Fibroblast of lung (primary cell): ENCODE measurements around the gene NDUFS1. TPM values are rescaled to one million over a fixed set of nuclear protein-coding genes. Genes with fewer than 3 reads are reported as not detected.
"Not testable (repeated sequence)": the region's sequence is repeated elsewhere in the genome, so short reads cannot be mapped to it uniquely, and the experiment has no call there.

Source experiments
- DNase-seq, 2 donors: peaks; one replicate each; pipeline versions ENCODE4 v3.0.0 to v3.0.0-alpha.2; 2010; ENCODE audit warnings: low read depth in 2 of 2
- H2AFZ ChIP-seq: 2 replicates; pipeline ENCODE4 v1.5.1; 2012; ENCODE audit warnings: low read length, control low read depth, inconsistent platforms
- H3K27ac ChIP-seq: 2 replicates; pipeline ENCODE4 v1.5.1; 2011; ENCODE audit warnings: low read length, control low read depth; ENCODE audit not compliant: insufficient read depth
- H3K27me3 ChIP-seq: 2 replicates; pipeline ENCODE4 v1.5.1; 2011; ENCODE audit warnings: mild to moderate bottlenecking, low read length; ENCODE audit not compliant: control insufficient read depth, insufficient read depth
- H3K36me3 ChIP-seq: 2 replicates; pipeline ENCODE4 v1.5.1; 2011; ENCODE audit warnings: low read length; ENCODE audit not compliant: control insufficient read depth, insufficient read depth
- H3K4me1 ChIP-seq: 2 replicates; pipeline ENCODE4 v1.5.1; 2011; ENCODE audit warnings: low read length; ENCODE audit not compliant: control insufficient read depth, insufficient read depth; ENCODE audit errors: extremely low read depth
- H3K4me2 ChIP-seq: 2 replicates; pipeline ENCODE4 v1.5.1; 2011; ENCODE audit warnings: low read length, control low read depth; ENCODE audit not compliant: insufficient read depth; ENCODE audit errors: extremely low read depth
- H3K4me3 ChIP-seq, 4 experiments: fragments of 200-600 bp in 1 of 4; sonication (generic) in 1 of 4; replicated peaks in 1 of 4; 2 replicates each; pipeline ENCODE4 v1.5.1; 2011 to 2016; ENCODE audit warnings: low read length in 4 of 4, low read depth in 3 of 4, mild to moderate bottlenecking in 3 of 4, control low read depth in 2 of 4, inconsistent platforms in 1 of 4, mixed read lengths in 1 of 4; ENCODE audit not compliant: insufficient read depth in 1 of 4; ENCODE audit errors: control extremely low read depth in 1 of 4
- H3K79me2 ChIP-seq: 2 replicates; pipeline ENCODE4 v1.5.1; 2012; ENCODE audit warnings: mild to moderate bottlenecking, low read length, inconsistent platforms; ENCODE audit not compliant: control insufficient read depth, insufficient read depth
- H3K9ac ChIP-seq: 2 replicates; pipeline ENCODE4 v1.5.1; 2011; ENCODE audit warnings: mild to moderate bottlenecking, low read length, control low read depth; ENCODE audit not compliant: insufficient read depth
- H3K9me3 ChIP-seq: 2 replicates; pipeline ENCODE4 v1.5.1; 2012; ENCODE audit warnings: low read depth, low read length; ENCODE audit not compliant: control insufficient read depth, insufficient read depth
- H4K20me1 ChIP-seq: 2 replicates; pipeline ENCODE4 v1.5.1; 2011; ENCODE audit warnings: low read length; ENCODE audit not compliant: control insufficient read depth, insufficient read depth; ENCODE audit errors: extremely low read depth
- EZH2 ChIP-seq: IDR thresholded peaks from 2 replicates; pipeline ENCODE4 v1.5.1; 2012; ENCODE audit warnings: low read length, control low read depth, mild to moderate bottlenecking; ENCODE audit errors: missing control alignments
- polyA plus RNA-seq, 2 donors: library from polyadenylated mRNA; depleted of rRNA in 1 of 2; stranded (reverse) in 1 of 2; unstranded in 1 of 2; fragments of >200 nt; gene quantifications; 2 replicates each; pipeline ENCODE4 v1.2.1, GENCODE V29; 2011 to 2012; ENCODE audit warnings: missing spikeins in 1 of 2
- total RNA-seq: library from RNA; depleted of rRNA; stranded (reverse); fragments of >200 nt; gene quantifications from 2 replicates; pipeline ENCODE4 v1.2.1, GENCODE V29; 2014
- TF ChIP-seq, protein P1 (sequence below), 2 donors: IDR thresholded peaks in 1 of 2; conservative IDR thresholded peaks in 1 of 2; 1 replicate in 1 of 2; 2 replicates in 1 of 2; pipeline ENCODE4 v1.5.1; 2011 to 2012; ENCODE audit warnings: low read length in 2 of 2, control low read depth in 1 of 2, inconsistent platforms in 1 of 2, low read depth in 1 of 2, mild to moderate bottlenecking in 1 of 2

Gene NDUFS1
- total and polyA plus RNA-seq, 2 donors (not counting 1 experiment from before 2014, with no cell fraction given) = 128 to 133 TPM

DNA sequence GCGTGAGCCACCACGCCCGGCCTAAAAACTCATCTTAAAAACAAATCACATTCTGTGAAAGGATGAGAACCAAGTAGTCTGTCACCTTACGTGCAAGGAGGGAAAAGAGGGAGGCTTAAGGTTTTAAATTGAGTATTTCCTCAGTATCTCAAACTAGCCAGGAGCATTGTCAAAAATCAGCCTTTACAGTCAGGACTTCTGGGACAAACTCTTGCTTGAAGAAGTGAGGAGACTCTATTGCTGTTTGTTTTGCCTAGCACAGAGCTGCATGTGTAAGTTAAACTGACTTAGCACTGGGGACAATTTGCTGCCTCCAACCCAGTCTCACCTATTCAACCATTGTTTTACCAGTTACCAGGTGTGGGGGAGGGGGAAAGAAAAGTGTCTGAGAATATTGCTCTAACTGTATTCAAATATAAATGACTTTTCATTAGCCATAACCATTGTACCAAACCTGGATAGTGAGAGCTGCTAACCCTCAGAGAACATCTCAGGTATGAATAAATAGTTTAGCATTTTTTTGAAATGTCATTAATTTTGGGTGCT, 76.9 kb downstream of the NDUFS1 start:
- no peak overlapping the region for H3K27ac ChIP-seq
- peaks cover 5% of the 10 kb centered on the region for H3K4me1 ChIP-seq
- H2AFZ ChIP-seq = no peak overlapping the region
- no peak overlapping the region for H3K4me3 ChIP-seq
- no peak overlapping the region for H3K9ac ChIP-seq
- no peaks in the 10 kb centered on the region for H3K9me3 ChIP-seq
- peaks cover 60% of the 10 kb centered on the region for H3K79me2 ChIP-seq
- no peaks in the 10 kb centered on the region for H4K20me1 ChIP-seq
- no peak for TF ChIP-seq EZH2
- TF ChIP-seq, protein P1, sequence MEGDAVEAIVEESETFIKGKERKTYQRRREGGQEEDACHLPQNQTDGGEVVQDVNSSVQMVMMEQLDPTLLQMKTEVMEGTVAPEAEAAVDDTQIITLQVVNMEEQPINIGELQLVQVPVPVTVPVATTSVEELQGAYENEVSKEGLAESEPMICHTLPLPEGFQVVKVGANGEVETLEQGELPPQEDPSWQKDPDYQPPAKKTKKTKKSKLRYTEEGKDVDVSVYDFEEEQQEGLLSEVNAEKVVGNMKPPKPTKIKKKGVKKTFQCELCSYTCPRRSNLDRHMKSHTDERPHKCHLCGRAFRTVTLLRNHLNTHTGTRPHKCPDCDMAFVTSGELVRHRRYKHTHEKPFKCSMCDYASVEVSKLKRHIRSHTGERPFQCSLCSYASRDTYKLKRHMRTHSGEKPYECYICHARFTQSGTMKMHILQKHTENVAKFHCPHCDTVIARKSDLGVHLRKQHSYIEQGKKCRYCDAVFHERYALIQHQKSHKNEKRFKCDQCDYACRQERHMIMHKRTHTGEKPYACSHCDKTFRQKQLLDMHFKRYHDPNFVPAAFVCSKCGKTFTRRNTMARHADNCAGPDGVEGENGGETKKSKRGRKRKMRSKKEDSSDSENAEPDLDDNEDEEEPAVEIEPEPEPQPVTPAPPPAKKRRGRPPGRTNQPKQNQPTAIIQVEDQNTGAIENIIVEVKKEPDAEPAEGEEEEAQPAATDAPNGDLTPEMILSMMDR (conservative IDR thresholded peaks at IDR 0.05 in 1 of 2, IDR thresholded peaks at IDR 0.05 in 1 of 2; ENCODE audit: low read depth in 1 of 2, low read length in 2 of 2) = no peak
- H3K27me3 ChIP-seq = no peaks in the 10 kb centered on the region
- H3K36me3 ChIP-seq = no peaks in the 10 kb centered on the region
- H3K4me2 ChIP-seq = no peak overlapping the region
- DNase-seq = no peak

DNA sequence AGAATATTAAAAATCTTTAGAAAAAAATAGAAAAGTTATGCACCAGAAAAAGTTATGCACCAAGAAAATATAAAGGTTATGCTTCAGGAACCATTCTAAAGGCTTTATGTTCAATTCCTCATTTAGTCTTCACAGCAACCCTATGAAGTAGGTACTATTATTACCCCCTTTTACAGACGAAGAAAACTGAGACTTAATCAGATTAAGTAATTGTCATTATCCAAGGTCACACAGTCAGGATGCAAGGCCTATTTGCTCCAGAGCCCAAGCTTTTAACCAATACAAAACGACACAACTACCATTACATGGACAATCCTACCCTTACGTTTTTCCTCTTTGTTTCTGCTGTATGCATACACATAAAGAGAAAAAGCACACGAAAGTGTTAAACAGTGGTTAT, 78.3 kb downstream of the NDUFS1 start:
- Histone ChIP-seq H3K9ac (no peak overlapping the region), H3K27me3 (no peaks in the 10 kb centered on the region), H3K79me2 (peaks cover 59% of the 10 kb centered on the region), H3K4me1 (peaks cover 5% of the 10 kb centered on the region), H3K9me3 (no peaks in the 10 kb centered on the region), H3K36me3 (no peaks in the 10 kb centered on the region), H2AFZ (no peak overlapping the region), H3K27ac (no peak overlapping the region), H3K4me2 (no peak overlapping the region), H4K20me1 (no peaks in the 10 kb centered on the region), H3K4me3 (no peak overlapping the region)
- no peak for DNase-seq
- TF ChIP-seq, protein P1 (conservative IDR thresholded peaks at IDR 0.05 in 1 of 2, IDR thresholded peaks at IDR 0.05 in 1 of 2; ENCODE audit: low read depth in 1 of 2, low read length in 2 of 2) = no peak
- TF ChIP-seq EZH2 = no peak

DNA sequence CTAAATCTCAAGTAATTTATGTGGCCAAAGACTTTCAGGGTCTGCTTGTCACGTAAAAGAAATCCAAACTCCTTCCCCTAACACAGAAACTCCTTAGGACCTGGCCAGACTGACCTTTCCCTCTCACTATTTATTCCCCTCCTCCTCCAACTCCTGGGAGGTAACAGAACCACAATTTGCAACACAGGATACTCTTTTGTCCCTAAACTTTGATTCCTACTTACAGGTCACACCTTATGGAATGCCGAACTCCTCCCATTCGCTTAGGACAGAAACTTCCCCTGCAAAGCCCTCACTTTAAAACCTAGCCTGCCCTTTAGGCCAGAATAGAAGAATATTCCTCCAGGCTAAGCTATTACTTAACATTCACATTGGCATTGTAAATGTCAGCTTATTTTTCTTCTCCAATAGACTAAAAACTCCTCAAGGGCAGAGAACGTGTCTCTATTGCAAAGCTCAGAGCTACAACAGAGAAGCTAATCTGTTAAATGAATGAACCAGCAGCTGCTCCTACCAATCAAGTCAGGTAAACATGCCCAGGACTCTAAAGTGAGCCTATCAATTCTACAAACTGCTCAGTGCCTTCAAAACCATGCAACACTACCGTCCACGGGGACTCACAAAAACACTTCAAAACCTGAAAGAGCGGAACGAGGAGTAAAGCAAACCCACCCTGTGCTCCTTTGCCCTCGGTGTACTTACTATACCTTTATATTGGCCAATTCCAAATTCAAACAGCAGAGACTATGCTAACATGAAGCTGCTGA, 79.4 kb downstream of the NDUFS1 start:
- TF ChIP-seq, protein P1 (conservative IDR thresholded peaks at IDR 0.05 in 1 of 2, IDR thresholded peaks at IDR 0.05 in 1 of 2; ENCODE audit: low read depth in 1 of 2, low read length in 2 of 2) = no peak
- TF ChIP-seq EZH2 = no peak

DNA sequence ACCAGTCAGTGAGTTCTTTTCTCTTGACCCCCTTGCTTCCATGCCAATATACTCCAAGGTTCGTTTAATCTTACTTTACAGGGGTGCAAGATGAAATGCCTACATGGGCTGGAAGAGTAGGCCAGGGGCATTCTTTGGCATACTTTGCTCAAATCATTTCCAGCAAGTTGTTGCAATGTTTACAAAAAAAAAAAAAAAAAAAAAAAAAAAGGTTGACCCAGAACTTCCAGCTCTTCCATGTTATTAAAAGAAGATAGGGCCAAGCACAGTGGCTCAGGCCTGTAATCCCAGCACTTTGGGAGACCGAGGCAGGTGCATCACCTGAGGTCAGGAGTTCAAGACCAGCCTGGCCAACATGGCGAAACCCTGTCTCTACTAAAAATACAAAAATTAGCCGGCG, 81.4 kb downstream of the NDUFS1 start:
- H3K27me3 ChIP-seq, H3K4me1 ChIP-seq, H3K36me3 ChIP-seq, H3K4me3 ChIP-seq, H4K20me1 ChIP-seq, H3K9me3 ChIP-seq, H3K9ac ChIP-seq: not testable (repeated sequence)
- peak overlapping the region; percentile 7 for H2AFZ ChIP-seq
- peak overlapping the region; percentile 71 for H3K4me2 ChIP-seq
- peak overlapping the region; percentile 23 for H3K27ac ChIP-seq
- H3K79me2 ChIP-seq = peaks cover 60% of the 10 kb centered on the region
- peak in 1 of 2 donors; percentile 10 for DNase-seq

More for the DNA sequence above, 79.4 kb downstream of the NDUFS1 start:
- Histone ChIP-seq H3K27me3 (no peaks in the 10 kb centered on the region), H3K79me2 (peaks cover 66% of the 10 kb centered on the region), H3K4me2 (no peak overlapping the region), H3K9me3 (no peaks in the 10 kb centered on the region), H2AFZ (no peak overlapping the region), H4K20me1 (no peaks in the 10 kb centered on the region), H3K4me3 (no peak overlapping the region), H3K4me1 (peaks cover 5% of the 10 kb centered on the region), H3K27ac (no peak overlapping the region), H3K36me3 (no peaks in the 10 kb centered on the region), H3K9ac (no peak overlapping the region)
- no peak for DNase-seq
